Measurements from ENCODE around the gene NAALADL2. TPM values are rescaled to one million over a fixed set of nuclear protein-coding genes. Genes with fewer than 3 reads are reported as not detected.
"Not testable (repeated sequence)": the region's sequence is repeated elsewhere in the genome, so short reads cannot be mapped to it uniquely, and the experiment has no call there.

Gene NAALADL2
- total RNA-seq, 1 experiment from 2014 or later: 1.5 TPM

DNA sequence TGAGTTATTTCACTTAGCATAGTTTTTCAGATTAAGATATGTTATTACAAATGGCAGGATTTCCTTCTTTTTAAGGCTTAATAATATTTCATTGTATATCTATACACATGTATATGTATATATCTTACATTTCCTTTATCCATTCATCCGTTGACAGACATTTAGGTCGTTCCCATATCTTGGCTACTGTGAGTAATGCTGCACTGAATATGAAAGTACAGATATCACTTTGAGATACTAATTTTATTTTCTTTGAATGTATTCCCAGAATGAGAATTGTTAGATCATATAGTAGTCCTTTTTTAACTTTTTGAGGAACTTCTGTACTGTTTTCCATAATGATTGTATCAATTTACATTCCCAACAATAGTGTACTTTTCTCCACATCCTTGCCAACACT lies 270.4 kb downstream of the NAALADL2 start:
- no peak for DNase-seq (ENCODE audit: low spot score)

GRCh38 chr3:175131866-175132265 lies 272.7 kb downstream of the NAALADL2 start:
- not testable (repeated sequence) for DNase-seq (ENCODE audit: low spot score)

DNA sequence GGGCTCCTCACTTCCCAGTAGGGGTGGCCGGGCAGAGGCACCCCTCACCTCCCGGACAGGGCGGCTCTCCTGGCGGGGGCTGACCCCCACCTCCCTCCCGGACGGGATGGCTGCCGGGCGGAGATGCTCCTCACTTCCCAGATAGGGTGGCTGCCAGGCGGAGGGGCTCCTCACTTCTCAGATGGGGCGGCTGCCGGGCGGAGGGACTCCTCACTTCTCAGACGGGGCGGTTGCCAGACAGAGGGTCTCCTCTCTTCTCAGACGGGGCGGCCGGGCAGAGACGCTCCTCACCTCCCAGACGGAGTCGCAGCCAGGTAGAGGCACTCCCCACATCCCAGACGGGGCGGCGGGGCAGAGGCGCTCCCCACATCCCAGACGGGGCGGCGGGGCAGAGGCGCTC lies 273.6 kb downstream of the NAALADL2 start:
- not testable (repeated sequence) for DNase-seq (ENCODE audit: low spot score)

DNA sequence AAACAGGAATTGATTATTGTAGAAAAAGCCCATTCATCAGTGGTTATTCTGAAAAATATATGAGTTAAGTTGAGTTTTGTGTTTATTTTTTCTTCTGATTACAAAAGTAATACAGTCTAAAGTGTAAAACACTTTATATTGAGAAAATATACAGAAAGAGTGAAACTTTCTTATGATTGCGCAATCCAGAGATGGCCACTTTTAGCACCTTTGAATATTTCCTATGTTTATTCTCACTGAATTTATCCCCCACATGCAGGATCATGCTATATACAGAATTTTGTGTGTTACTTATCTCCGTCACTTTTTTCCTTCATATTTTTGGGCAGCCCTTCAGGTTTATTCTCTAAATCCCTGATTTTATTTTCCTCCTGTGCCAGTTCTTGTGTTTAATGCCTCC lies 285.2 kb downstream of the NAALADL2 start:
- DNase-seq (ENCODE audit: low spot score): no peak

DNA sequence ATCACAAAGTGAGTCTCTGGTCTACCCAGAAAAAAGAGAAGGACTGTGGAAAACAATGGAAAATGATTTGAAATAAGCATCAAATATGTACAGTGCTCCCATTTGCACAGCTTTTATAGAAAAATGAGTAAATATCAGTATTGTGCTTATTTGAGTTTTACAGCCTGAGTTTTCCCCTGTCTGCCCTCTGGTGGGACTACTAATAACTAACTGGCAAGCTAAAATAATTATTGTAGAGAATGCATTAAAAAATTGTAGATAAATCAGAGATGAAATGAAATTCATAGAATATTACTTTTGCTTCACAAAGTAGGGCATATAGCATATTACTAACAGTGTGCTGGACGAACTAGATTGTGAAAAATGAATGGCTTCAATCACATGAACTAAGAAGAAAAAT lies 287.1 kb downstream of the NAALADL2 start:
- DNase-seq (ENCODE audit: low spot score): no peak

GRCh38 chr3:175149675-175150074 lies 290.5 kb downstream of the NAALADL2 start:
- DNase-seq (ENCODE audit: low spot score): peak; percentile 43

GRCh38 chr3:175150812-175151401 lies 291.8 kb downstream of the NAALADL2 start:
- DNase-seq (ENCODE audit: low spot score): peak; percentile 14

DNA sequence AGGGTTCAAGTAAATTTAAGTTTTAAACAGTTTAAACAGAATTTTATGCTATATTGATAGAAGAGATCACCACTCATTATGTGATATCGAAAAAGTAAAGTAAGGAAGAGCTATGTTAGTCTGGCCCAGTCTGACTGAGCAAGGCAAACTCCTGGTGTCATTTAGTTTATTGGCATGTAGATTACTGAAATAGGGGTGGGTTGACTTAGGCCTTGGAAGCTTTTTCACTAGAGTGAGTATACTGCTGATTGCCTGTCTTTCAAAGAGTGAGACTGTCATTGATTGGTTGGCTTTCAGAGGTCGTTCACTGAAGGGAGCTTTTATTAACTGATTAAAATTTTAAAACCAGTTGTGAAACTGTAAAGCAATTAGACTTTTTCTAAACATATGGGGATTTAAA lies 294.5 kb downstream of the NAALADL2 start:
- no peak for DNase-seq (ENCODE audit: low spot score)

- DNase-seq (ENCODE audit: low spot score): no peak
Measured at GRCh38 chr3:175155172-175155571, 296.0 kb downstream of the NAALADL2 start.

- DNase-seq (ENCODE audit: low spot score): no peak
Measured at GRCh38 chr3:175159202-175159601, 300.1 kb downstream of the NAALADL2 start.

GRCh38 chr3:175161291-175161690 lies 302.2 kb downstream of the NAALADL2 start:
- DNase-seq (ENCODE audit: low spot score): no peak

GRCh38 chr3:175163686-175164085 lies 304.6 kb downstream of the NAALADL2 start:
- no peak for DNase-seq (ENCODE audit: low spot score)

GRCh38 chr3:175173117-175173516 lies 314.0 kb downstream of the NAALADL2 start:
- not testable (repeated sequence) for DNase-seq (ENCODE audit: low spot score)

- DNase-seq (ENCODE audit: low spot score): no peak
Measured at GRCh38 chr3:175176556-175176955, 317.4 kb downstream of the NAALADL2 start.

- DNase-seq (ENCODE audit: low spot score): peak; percentile 8
Measured at GRCh38 chr3:175179055-175179454, 319.9 kb downstream of the NAALADL2 start.

GRCh38 chr3:175184392-175184791 lies 325.3 kb downstream of the NAALADL2 start:
- DNase-seq (ENCODE audit: low spot score): no peak

GRCh38 chr3:175185903-175186302 lies 326.8 kb downstream of the NAALADL2 start:
- no peak for DNase-seq (ENCODE audit: low spot score)

DNA sequence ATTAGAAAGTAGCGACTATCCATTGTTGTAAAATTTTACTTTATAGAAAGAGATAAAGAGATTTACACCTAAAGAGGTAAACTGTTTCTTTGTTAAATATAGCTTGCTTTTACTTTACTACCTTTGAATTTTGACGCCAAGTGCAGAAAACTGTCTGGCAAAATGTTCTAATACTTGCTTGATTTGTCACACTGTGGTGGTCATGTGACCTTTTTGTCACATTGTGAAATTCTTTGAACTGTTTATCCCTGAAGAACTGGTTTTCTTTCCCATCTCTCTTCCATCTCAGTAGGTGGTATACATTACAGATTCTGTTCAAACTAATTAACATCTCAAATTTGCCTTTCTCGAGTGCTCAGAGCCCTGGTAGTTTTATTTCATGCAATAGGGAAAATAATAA lies 327.4 kb downstream of the NAALADL2 start:
- no peak for DNase-seq (ENCODE audit: low spot score)

GRCh38 chr3:175187586-175187985 lies 328.5 kb downstream of the NAALADL2 start:
- no peak for DNase-seq (ENCODE audit: low spot score)

- DNase-seq (ENCODE audit: low spot score): peak; percentile 40
Measured at GRCh38 chr3:175192536-175192935, 333.4 kb downstream of the NAALADL2 start.

GRCh38 chr3:175193815-175194518 lies 334.8 kb downstream of the NAALADL2 start:
- peak; percentile 48 for DNase-seq (ENCODE audit: low spot score)

DNA sequence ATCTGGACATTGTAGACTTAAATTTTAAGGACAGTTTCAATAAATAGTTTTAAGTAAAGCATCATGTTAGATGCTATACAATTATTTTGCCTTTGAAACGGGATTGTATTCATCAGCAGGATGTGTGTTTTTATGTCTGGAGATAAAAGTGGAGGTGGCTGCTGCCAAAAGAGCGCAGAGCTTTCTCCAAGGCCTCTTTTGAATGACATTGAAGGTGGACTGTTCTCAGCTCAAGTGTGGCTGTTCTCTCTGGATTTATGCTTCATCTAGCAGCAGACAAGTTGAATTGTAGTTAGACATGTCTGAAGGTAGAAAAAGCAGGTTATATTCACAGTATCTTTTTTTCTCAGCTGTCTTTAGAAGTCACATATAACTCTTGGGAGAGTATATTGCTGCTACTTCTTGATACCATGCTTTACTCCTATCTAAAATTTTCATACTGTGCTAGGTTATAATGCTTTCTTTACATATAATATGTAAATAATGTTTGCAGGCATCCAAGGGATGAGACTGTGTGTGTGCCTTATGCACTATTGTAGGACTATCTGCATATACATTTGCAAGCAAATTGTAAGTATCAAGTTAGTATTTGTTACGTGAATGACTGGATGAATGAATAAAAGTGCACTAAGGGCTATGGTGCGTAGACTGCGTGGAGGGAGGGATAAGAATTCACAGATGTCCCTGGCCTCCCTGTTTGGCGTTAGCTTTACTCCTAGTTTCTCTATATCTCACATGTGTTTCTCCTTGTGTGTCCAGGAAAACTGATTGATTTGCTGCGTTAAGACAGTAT lies 340.1 kb downstream of the NAALADL2 start:
- no peak for DNase-seq (ENCODE audit: low spot score)

DNA sequence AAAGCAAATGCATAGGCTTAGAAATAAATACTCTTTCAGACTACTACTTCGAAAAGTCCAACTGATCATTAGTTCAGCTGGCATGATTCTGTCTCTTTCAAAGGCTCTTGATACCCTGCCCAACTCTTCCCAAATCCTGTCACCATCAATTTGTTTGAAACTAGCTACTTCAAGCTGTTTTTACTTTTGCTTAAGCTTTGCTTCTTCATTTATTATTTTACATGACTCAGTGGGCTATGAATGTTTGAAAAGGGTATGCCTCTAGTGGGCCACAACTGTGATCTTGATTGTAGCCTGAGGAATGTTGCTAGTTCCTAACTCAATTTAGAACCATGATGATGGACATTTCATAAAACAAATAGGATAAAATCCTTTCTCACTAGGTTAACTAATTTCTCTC lies 340.8 kb downstream of the NAALADL2 start:
- no peak for DNase-seq (ENCODE audit: low spot score)
